Duodenal mucosa (tissue), 2 donors: ENCODE data around the gene CYP2B6.
"Not testable (repeated sequence)": the region's sequence is repeated elsewhere in the genome, so short reads cannot be mapped to it uniquely, and the experiment has no call there.

ENCODE experiments used
- H3K27ac ChIP-seq: one replicate; pipeline ENCODE4 v1.7.0; 2013; ENCODE audit warnings: low read depth, low read length
- H3K27me3 ChIP-seq, 2 donors: one replicate each; pipeline ENCODE4 v1.7.0; 2013; ENCODE audit warnings: low read length in 2 of 2, control low read depth in 1 of 2; ENCODE audit not compliant: insufficient read depth in 2 of 2, control insufficient read depth in 1 of 2
- H3K36me3 ChIP-seq, 2 donors: one replicate each; pipeline ENCODE4 v1.7.0; 2013; ENCODE audit warnings: low read length in 2 of 2, control low read depth in 1 of 2; ENCODE audit not compliant: insufficient read depth in 2 of 2, control insufficient read depth in 1 of 2
- H3K4me1 ChIP-seq, 2 donors: one replicate each; pipeline ENCODE4 v1.7.0; 2013; ENCODE audit warnings: low read length in 2 of 2, control low read depth in 1 of 2; ENCODE audit not compliant: insufficient read depth in 2 of 2, control insufficient read depth in 1 of 2
- H3K4me3 ChIP-seq, 2 donors: one replicate each; pipeline ENCODE4 v1.7.0; 2013; ENCODE audit warnings: low read length in 2 of 2, low read depth in 1 of 2
- H3K9ac ChIP-seq, 2 donors: one replicate each; pipeline ENCODE4 v1.7.0; 2013; ENCODE audit warnings: low read length in 2 of 2, low read depth in 1 of 2
- H3K9me3 ChIP-seq, 2 donors: one replicate each; pipeline ENCODE4 v1.7.0; 2013; ENCODE audit warnings: low read length in 2 of 2, control low read depth in 1 of 2; ENCODE audit not compliant: control insufficient read depth in 1 of 2

Gene CYP2B6

DNA sequence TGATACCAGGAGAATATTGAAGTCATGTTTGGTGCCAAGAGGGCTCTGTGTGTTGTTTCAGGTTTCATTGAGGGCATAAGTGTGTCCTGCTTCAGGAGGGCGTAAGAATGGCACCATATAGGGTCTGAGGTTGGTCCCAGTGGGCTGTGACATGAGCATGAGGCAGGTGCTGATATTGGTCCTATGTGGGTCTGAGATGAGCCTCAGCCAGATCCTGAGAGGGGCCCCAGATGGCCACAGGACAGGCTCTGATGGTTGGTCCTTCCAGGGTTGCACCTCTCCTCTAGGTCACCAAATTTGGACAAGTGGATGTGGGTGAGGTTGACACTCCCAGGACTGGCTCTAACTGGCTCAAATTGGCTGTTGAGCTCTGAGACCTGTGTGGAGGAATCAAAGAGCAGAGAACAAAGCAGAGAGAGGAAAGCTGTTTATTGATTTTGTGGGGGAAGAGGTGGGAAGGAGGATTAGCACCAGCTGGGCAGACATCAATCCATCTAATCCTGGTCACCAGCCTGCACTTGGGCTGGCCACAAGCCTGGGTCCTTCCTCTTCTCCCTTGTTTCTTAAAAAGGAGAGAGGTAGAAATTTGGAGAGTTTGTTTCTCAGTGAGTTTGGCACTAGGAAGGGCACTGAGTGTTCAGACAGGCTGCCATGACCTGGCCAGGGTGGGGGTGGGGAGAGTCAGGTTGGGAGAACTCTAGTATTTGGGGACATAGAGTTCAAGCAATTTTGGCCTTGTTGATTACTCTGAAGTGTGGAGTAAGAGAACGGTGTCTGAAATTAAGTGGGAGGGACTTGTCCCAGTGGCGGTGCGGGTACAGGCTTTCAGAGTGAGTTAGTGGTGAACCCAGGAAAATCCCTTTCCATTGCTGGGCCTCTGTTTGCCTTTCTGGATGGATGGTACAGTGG is 38.7 kb downstream of the CYP2B6 start:
- H3K36me3 ChIP-seq: no peaks in the 10 kb centered on the region
- H3K27me3 ChIP-seq: peaks cover 10 to 14% of the 10 kb centered on the region in 2 donors
- no peaks in the 10 kb centered on the region for H3K4me1 ChIP-seq
- H3K4me3 ChIP-seq: no peak overlapping the region
- H3K27ac ChIP-seq: no peak overlapping the region
- H3K9ac ChIP-seq: no peak overlapping the region
- H3K9me3 ChIP-seq: no peaks in the 10 kb centered on the region

DNA sequence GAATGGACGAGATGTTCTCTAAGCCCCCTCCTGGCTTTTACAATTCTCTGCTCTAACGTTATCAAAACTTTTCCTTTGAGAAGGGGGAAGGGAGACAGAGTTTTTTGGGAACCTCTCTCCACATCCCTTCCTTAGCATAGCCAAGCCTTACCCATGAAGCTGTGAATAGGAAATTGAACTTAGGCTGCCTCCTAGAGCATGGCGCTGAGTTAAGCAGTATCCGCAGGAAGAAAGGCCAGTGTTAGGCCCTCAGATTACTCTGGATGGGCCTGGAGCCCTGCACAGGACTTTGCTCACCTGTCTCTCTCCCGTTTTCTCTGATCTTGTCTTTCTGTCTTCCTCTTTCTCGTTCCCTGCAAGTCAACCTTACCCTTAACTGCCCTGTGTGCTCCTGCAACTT is 39.6 kb downstream of the CYP2B6 start:
- Histone ChIP-seq H3K27me3 (peaks cover 5 to 10% of the 10 kb centered on the region in 2 donors), H3K4me3 (no peak overlapping the region), H3K4me1 (no peaks in the 10 kb centered on the region), H3K9me3 (no peaks in the 10 kb centered on the region), H3K36me3 (no peaks in the 10 kb centered on the region), H3K27ac (no peak overlapping the region), H3K9ac (no peak overlapping the region)

DNA sequence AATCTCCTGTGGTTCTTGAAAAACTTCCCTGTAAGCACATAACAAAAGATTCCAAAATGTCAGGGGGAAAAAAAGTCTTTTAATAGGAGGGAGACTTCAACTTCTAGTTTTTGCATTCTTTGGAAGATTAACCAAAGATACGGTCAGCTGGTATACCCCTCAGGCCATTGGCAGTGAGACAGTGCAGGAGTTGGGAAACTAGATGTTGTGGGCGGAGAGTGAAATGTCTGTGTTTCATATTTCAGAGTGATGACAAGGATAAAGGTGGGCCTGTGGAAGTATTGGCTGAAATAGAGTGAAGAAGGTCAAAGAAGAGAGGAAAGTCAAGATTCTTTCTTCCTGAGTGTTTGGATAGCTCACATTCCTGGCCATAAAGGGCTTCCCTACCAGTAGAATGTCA is 40.8 kb downstream of the CYP2B6 start:
- Histone ChIP-seq H3K36me3 (no peaks in the 10 kb centered on the region), H3K4me3 (no peak overlapping the region), H3K27ac (no peak overlapping the region), H3K9ac (no peak overlapping the region), H3K9me3 (no peaks in the 10 kb centered on the region), H3K4me1 (no peaks in the 10 kb centered on the region), H3K27me3 (no peaks in the 10 kb centered on the region)

DNA sequence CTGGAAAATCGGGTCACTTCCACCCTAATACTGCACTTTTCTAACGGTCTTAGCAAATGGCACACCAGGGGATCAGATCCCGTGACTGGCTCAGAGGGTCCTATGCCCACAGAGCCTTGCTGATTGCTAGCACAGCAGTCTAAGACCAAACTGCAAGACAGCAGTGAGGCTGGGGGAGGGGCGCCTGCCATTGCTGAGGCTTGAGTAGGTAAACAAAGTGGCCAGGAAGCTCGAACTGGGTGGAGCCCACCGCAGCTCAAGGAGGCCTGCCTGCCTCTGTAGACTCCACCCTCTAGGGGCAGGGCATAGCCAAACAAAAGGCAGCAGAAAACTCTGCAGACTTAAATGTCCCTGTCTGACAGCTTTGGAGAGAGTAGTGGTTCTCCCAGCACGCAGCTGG is 42.2 kb downstream of the CYP2B6 start:
- H3K27ac ChIP-seq, H3K4me1 ChIP-seq, H3K36me3 ChIP-seq, H3K9ac ChIP-seq, H3K9me3 ChIP-seq, H3K4me3 ChIP-seq, H3K27me3 ChIP-seq: not testable (repeated sequence)

- H3K9me3 ChIP-seq: no peaks in the 10 kb centered on the region
- no peak overlapping the region for H3K27ac ChIP-seq
- H3K4me1 ChIP-seq: no peaks in the 10 kb centered on the region
- H3K4me3 ChIP-seq: no peak overlapping the region
- H3K27me3 ChIP-seq: no peaks in the 10 kb centered on the region
- no peaks in the 10 kb centered on the region for H3K36me3 ChIP-seq
- no peak overlapping the region for H3K9ac ChIP-seq
Measured at GRCh38 chr19:41039806-41040205, 48.7 kb downstream of the CYP2B6 start.

GRCh38 chr19:41045095-41045494 is 54.0 kb downstream of the CYP2B6 start:
- not testable (repeated sequence) for H3K4me3 ChIP-seq, H3K9ac ChIP-seq, H3K27me3 ChIP-seq, H3K36me3 ChIP-seq, H3K9me3 ChIP-seq, H3K27ac ChIP-seq, H3K4me1 ChIP-seq

DNA sequence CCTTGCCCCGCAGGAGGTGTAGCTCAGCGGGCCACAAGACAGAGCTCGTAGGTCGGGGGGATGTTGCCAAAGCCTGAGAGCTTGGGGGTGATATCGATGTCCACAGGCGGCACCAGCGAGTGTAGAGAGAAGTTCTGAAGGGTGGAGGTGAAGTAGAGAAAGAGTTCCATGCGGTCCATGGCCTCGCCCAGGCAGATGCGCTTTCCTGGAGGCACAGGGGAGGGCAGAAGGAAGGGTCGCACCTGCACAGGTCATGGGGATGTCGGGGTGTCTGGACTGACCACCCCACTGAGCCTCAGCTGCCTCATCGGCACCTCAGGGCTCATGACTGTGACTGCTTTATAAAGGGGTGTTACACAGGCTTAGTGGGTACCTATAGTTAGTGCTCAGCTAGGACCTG is 59.3 kb downstream of the CYP2B6 start:
- no peaks in the 10 kb centered on the region for H3K36me3 ChIP-seq
- H3K27ac ChIP-seq: no peak overlapping the region
- no peaks in the 10 kb centered on the region for H3K4me1 ChIP-seq
- H3K4me3 ChIP-seq: no peak overlapping the region
- no peak overlapping the region for H3K9ac ChIP-seq
- no peaks in the 10 kb centered on the region for H3K27me3 ChIP-seq
- H3K9me3 ChIP-seq: no peaks in the 10 kb centered on the region

- H3K9me3 ChIP-seq, H3K27ac ChIP-seq, H3K27me3 ChIP-seq: not testable (repeated sequence)
Measured at GRCh38 chr19:41052162-41052561, 61.1 kb downstream of the CYP2B6 start.

GRCh38 chr19:41053331-41053730 is 62.2 kb downstream of the CYP2B6 start:
- H3K4me1 ChIP-seq, H3K9me3 ChIP-seq, H3K9ac ChIP-seq, H3K4me3 ChIP-seq, H3K27me3 ChIP-seq, H3K27ac ChIP-seq, H3K36me3 ChIP-seq: not testable (repeated sequence)

More at GRCh38 chr19:41052162-41052561, 61.1 kb downstream of the CYP2B6 start:
- H3K9ac ChIP-seq, H3K4me3 ChIP-seq, H3K4me1 ChIP-seq, H3K36me3 ChIP-seq: not testable (repeated sequence)

GRCh38 chr19:41064974-41065569 is 74.0 kb downstream of the CYP2B6 start:
- Histone ChIP-seq H3K9ac (no peak overlapping the region), H3K4me1 (no peaks in the 10 kb centered on the region), H3K9me3 (no peaks in the 10 kb centered on the region), H3K4me3 (no peak overlapping the region), H3K36me3 (no peaks in the 10 kb centered on the region), H3K27me3 (peaks cover 0 to 4% of the 10 kb centered on the region in 2 donors), H3K27ac (no peak overlapping the region)
